CD4-positive, CD25-positive, alpha-beta regulatory T cell (primary cell): ENCODE results near the gene SET. TPM values are rescaled to one million over a fixed set of nuclear protein-coding genes. Genes with fewer than 3 reads are reported as not detected.

Experiments used
- ATAC-seq, 2 donors: fragments of 150-1000 bp; cut with Tn5 transposase; one replicate each; pipeline ENCODE4 v1.10.0; 2021; ENCODE audit warnings: low read depth in 2 of 2, moderate number of reproducible peaks in 2 of 2, moderate library complexity in 1 of 2
- DNase-seq, 3 donors: peaks; one replicate each; pipeline versions ENCODE4 v3.0.0 to v3.0.0-alpha.2; 2012 to 2022; ENCODE audit warnings: mixed read lengths in 1 of 3
- H3K27ac ChIP-seq: one replicate; pipeline ENCODE4 v1.7.0; 2013; ENCODE audit warnings: mild to moderate bottlenecking, low read length; ENCODE audit not compliant: insufficient read depth, poor library complexity, severe bottlenecking
- H3K27me3 ChIP-seq: one replicate; pipeline ENCODE4 v1.7.0; 2013; ENCODE audit warnings: low read length; ENCODE audit not compliant: control insufficient read depth, insufficient read depth
- H3K36me3 ChIP-seq: one replicate; pipeline ENCODE4 v1.7.0; 2013; ENCODE audit warnings: mild to moderate bottlenecking, low read length, moderate library complexity; ENCODE audit not compliant: control insufficient read depth, insufficient read depth
- H3K4me1 ChIP-seq: 2 replicates; pipeline ENCODE4 v1.7.0; 2013; ENCODE audit warnings: mild to moderate bottlenecking, low read length; ENCODE audit not compliant: insufficient read depth, control insufficient read depth, poor library complexity, severe bottlenecking
- H3K4me3 ChIP-seq: one replicate; pipeline ENCODE4 v1.7.0; 2013; ENCODE audit warnings: low read depth, mild to moderate bottlenecking, low read length, moderate library complexity
- H3K9me3 ChIP-seq, 2 experiments: 1 replicate in 1 of 2; 2 replicates in 1 of 2; pipeline ENCODE4 v1.7.0; 2013; ENCODE audit warnings: low read length in 2 of 2, mild to moderate bottlenecking in 1 of 2, moderate library complexity in 1 of 2; ENCODE audit not compliant: control insufficient read depth in 2 of 2
- H3K27ac Mint-ChIP-seq, 3 donors: one replicate each; pipeline ENCODE4 v1.8.0; 2020 to 2022; ENCODE audit warnings: mild to moderate bottlenecking in 3 of 3, mixed read lengths in 3 of 3, moderate library complexity in 2 of 3
- H3K27me3 Mint-ChIP-seq: one replicate; pipeline ENCODE4 v1.8.0; 2022; ENCODE audit warnings: mild to moderate bottlenecking, mixed read lengths
- H3K36me3 Mint-ChIP-seq: one replicate; pipeline ENCODE4 v1.8.0; 2020; ENCODE audit warnings: mixed read lengths
- H3K4me1 Mint-ChIP-seq, 4 donors: one replicate each; pipeline ENCODE4 v1.8.0; 2020 to 2022; ENCODE audit warnings: mixed read lengths in 4 of 4, mild to moderate bottlenecking in 1 of 4
- H3K4me3 Mint-ChIP-seq, 4 donors: one replicate each; pipeline ENCODE4 v1.8.0; 2020 to 2022; ENCODE audit warnings: mild to moderate bottlenecking in 4 of 4, mixed read lengths in 4 of 4, moderate library complexity in 3 of 4
- H3K9me3 Mint-ChIP-seq, 7 donors: one replicate each; pipeline ENCODE4 v1.8.0; 2020 to 2022; ENCODE audit warnings: mixed read lengths in 7 of 7, mild to moderate bottlenecking in 3 of 7, moderate library complexity in 2 of 7
- polyA plus RNA-seq, 4 donors: library from polyadenylated mRNA; unstranded; fragments of 300-500 nt; fragmentation: Illumina TruSeq; gene quantifications; one replicate each; pipeline ENCODE4 v1.2.3, GENCODE V29; 2021
- total RNA-seq: library from RNA; stranded (reverse); gene quantifications from one replicate; pipeline ENCODE4 v1.2.3, GENCODE V29; 2022

The SET gene
- total and polyA plus RNA-seq, 5 donors from 2014 or later: 123 to 226 (median 159) TPM

GRCh38 chr9:128731691-128732090 is 42.7 kb downstream of the SET start:
- H3K27ac ChIP-seq: no peak overlapping the region
- Mint-ChIP-seq H3K9me3 (no peaks in the 10 kb centered on the region), H3K27ac (no peak overlapping the region), H3K36me3 (peaks cover 13% of the 10 kb centered on the region), H3K27me3 (no peaks in the 10 kb centered on the region), H3K4me1 (peaks cover 0 to 26% (median 5%) of the 10 kb centered on the region in 4 donors), H3K4me3 (no peak overlapping the region)
- no peaks in the 10 kb centered on the region for H3K9me3 ChIP-seq
- DNase-seq (no peak), ATAC-seq (no peak)
- H3K4me1 ChIP-seq: no peaks in the 10 kb centered on the region
- no peak overlapping the region for H3K4me3 ChIP-seq
- H3K36me3 ChIP-seq: peaks cover 22% of the 10 kb centered on the region
- H3K27me3 ChIP-seq: no peaks in the 10 kb centered on the region

DNA sequence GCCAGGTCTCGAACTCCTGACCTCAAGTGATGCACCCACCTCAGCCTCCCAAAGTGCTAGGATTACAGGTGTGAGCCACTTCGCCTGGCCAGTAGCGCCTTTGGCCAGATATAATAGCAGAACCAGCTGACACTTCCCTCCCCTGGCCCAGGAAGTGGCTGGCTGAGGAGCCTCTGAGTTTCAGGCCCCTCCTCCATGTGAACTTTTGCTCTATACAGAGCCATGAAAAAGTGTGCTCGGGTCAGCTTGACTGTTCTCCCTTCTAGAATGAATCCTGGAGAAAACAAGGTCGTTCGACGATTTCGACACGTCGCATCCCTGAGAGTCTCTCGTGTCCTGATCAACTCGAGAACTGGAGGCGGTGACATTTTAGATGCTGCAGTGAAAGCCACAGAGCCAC is 43.6 kb downstream of the SET start:
- Histone ChIP-seq H3K36me3 (peaks cover 26% of the 10 kb centered on the region), H3K4me3 (no peak overlapping the region), H3K27me3 (no peaks in the 10 kb centered on the region), H3K27ac (no peak overlapping the region), H3K9me3 (no peaks in the 10 kb centered on the region), H3K4me1 (no peaks in the 10 kb centered on the region)
- H3K4me3 Mint-ChIP-seq: no peak overlapping the region
- DNase-seq (no peak), ATAC-seq (no peak)
- no peaks in the 10 kb centered on the region for H3K9me3 Mint-ChIP-seq
- no peak overlapping the region for H3K27ac Mint-ChIP-seq
- peaks cover 0 to 17% (median 4%) of the 10 kb centered on the region in 4 donors for H3K4me1 Mint-ChIP-seq
- H3K27me3 Mint-ChIP-seq: no peaks in the 10 kb centered on the region
- peaks cover 17% of the 10 kb centered on the region for H3K36me3 Mint-ChIP-seq

DNA sequence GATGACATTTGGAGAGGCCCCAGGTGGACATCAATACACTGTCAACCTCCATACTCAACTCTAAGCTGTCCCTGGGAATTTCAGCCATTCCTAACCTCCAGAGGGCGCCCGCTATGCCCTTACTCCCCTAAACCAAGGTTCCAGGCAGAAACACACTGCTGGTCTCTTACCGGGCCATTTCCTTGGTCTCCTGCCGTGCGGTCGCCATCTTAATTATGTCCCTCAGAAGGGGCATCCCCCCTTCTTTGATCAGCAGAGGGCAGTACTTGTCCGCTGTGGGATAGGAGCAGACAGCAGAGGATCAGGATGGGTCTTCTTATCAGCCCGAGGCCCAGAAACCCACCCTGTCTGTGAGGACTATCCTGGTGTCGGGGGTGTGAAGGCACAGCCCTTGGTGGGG is 44.2 kb downstream of the SET start:
- no peaks in the 10 kb centered on the region for H3K4me1 ChIP-seq
- H3K27me3 ChIP-seq: no peaks in the 10 kb centered on the region
- no peak for ATAC-seq
- H3K27me3 Mint-ChIP-seq: no peaks in the 10 kb centered on the region
- no peaks in the 10 kb centered on the region for H3K9me3 Mint-ChIP-seq
- no peak overlapping the region for H3K27ac ChIP-seq
- no peak overlapping the region for H3K4me3 ChIP-seq
- peaks cover 17% of the 10 kb centered on the region for H3K36me3 Mint-ChIP-seq
- no peak overlapping the region for H3K4me3 Mint-ChIP-seq
- peak overlapping the region in 1 of 3 donors; percentile 36 for H3K27ac Mint-ChIP-seq
- H3K36me3 ChIP-seq: peaks cover 26% of the 10 kb centered on the region
- DNase-seq: peak in 1 of 3 donors; percentile 8
- peaks cover 0 to 11% (median 3%) of the 10 kb centered on the region in 4 donors for H3K4me1 Mint-ChIP-seq
- H3K9me3 ChIP-seq: no peaks in the 10 kb centered on the region

GRCh38 chr9:128735373-128735772 is 46.4 kb downstream of the SET start:
- DNase-seq (no peak), ATAC-seq (no peak)
- Mint-ChIP-seq H3K27me3 (no peaks in the 10 kb centered on the region), H3K27ac (no peak overlapping the region), H3K36me3 (peaks cover 25% of the 10 kb centered on the region), H3K4me3 (no peak overlapping the region), H3K9me3 (no peaks in the 10 kb centered on the region), H3K4me1 (peaks cover 0 to 2% (median 0%) of the 10 kb centered on the region in 4 donors)
- Histone ChIP-seq H3K36me3 (peaks cover 34% of the 10 kb centered on the region), H3K27ac (no peak overlapping the region), H3K4me1 (no peaks in the 10 kb centered on the region), H3K27me3 (no peaks in the 10 kb centered on the region), H3K9me3 (no peaks in the 10 kb centered on the region), H3K4me3 (no peak overlapping the region)

DNA sequence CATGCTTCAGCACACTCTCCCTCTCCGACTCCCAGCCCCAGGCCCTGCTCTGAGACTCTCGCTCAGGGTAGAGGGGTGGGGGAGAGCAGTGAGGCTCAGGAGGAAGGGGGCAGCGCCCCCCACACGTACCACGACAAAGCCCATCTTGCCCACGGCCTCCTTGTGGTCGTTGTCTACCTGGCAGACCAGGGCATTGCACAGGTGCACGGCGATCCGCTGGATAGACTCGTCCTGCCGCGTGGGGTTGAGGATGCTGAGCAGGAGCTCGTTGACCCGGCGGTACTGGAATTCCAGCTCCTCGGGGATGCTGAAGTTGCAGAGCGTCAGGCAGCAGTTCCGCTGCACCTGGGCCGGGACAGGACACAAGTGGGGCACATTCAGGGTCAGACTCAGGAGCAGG is 53.4 kb downstream of the SET start:
- Histone ChIP-seq H3K9me3 (no peaks in the 10 kb centered on the region), H3K27me3 (no peaks in the 10 kb centered on the region), H3K27ac (no peak overlapping the region), H3K4me1 (no peaks in the 10 kb centered on the region), H3K4me3 (no peak overlapping the region), H3K36me3 (peaks cover 18% of the 10 kb centered on the region)
- Mint-ChIP-seq H3K4me1 (no peaks in the 10 kb centered on the region), H3K4me3 (no peak overlapping the region), H3K36me3 (peaks cover 16% of the 10 kb centered on the region), H3K27me3 (no peaks in the 10 kb centered on the region), H3K27ac (no peak overlapping the region), H3K9me3 (no peaks in the 10 kb centered on the region)
- DNase-seq (no peak), ATAC-seq (no peak)

DNA sequence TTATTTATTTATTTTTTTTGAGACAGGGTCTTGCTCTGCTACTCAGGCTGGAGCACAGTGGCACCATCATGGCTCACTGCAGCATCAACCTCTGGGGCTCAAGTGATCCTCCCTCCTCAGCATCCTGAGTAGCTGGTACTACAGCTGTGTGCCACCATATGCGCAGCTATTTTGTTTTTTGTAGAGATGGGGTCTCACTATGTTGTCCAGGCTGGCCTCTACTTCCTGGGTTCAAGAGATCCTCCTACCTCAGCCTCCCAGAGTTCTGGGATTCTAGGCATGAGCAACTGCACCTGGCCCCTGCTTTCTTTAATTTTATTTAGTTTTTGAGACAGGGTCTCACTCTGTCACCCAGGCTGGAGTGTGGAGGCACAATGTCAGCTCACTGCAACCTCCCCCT is 54.4 kb downstream of the SET start:
- Histone ChIP-seq H3K4me1 (no peaks in the 10 kb centered on the region), H3K27me3 (no peaks in the 10 kb centered on the region), H3K36me3 (peaks cover 17% of the 10 kb centered on the region), H3K27ac (no peak overlapping the region), H3K9me3 (no peaks in the 10 kb centered on the region), H3K4me3 (no peak overlapping the region)
- DNase-seq (no peak), ATAC-seq (no peak)
- Mint-ChIP-seq H3K36me3 (peaks cover 16% of the 10 kb centered on the region), H3K4me3 (no peak overlapping the region), H3K27me3 (no peaks in the 10 kb centered on the region), H3K4me1 (no peaks in the 10 kb centered on the region), H3K27ac (no peak overlapping the region), H3K9me3 (no peaks in the 10 kb centered on the region)

Other genes with a start within 250 kb of the SET start
- gene ODF2, start 233.2 kb upstream of the SET start, total RNA-seq: 31.9 TPM
- gene ODF2, start 233.2 kb upstream of the SET start, polyA plus RNA-seq: 10 to 100 TPM; 12.9 to 19.8 (median 13.8) TPM
- 16.7 TPM for gene GLE1, start 184.5 kb upstream of the SET start, total RNA-seq
- 10 to 100 TPM; 24.9 to 34.1 (median 31.5) TPM for gene GLE1, start 184.5 kb upstream of the SET start, polyA plus RNA-seq
- gene SPTAN1, start 136.6 kb upstream of the SET start, total RNA-seq: 769 TPM
- 10 to 100 TPM; 79.8 to 86.2 (median 83.2) TPM for gene SPTAN1, start 136.6 kb upstream of the SET start, polyA plus RNA-seq
- 3.6 TPM for gene DYNC2I2, start 32.4 kb upstream of the SET start, total RNA-seq
- 10 to 100 TPM in 1 of 4 donors, 1 to 10 TPM in 3; 2.3 to 10.2 (median 5.1) TPM for gene DYNC2I2, start 32.4 kb upstream of the SET start, polyA plus RNA-seq
- 2.6 TPM for gene PKN3, start 13.3 kb downstream of the SET start, total RNA-seq
- under 1 TPM in 3 of 4 donors, not detected in 1; 0.69 to 0.96 (median 0.70) TPM for gene PKN3, start 13.3 kb downstream of the SET start, polyA plus RNA-seq
- gene ZDHHC12, start 34.9 kb downstream of the SET start, total RNA-seq: 25.1 TPM
- gene ZDHHC12, start 34.9 kb downstream of the SET start, polyA plus RNA-seq: 10 to 100 TPM; 49.4 to 59.8 (median 54.3) TPM
- 44.7 TPM for gene ZER1, start 82.7 kb downstream of the SET start, total RNA-seq
- 10 to 100 TPM; 31.9 to 44.2 (median 37.1) TPM for gene ZER1, start 82.7 kb downstream of the SET start, polyA plus RNA-seq
- gene TBC1D13, start 98.0 kb downstream of the SET start, total RNA-seq: 24.3 TPM
- gene TBC1D13, start 98.0 kb downstream of the SET start, polyA plus RNA-seq: 10 to 100 TPM; 13.3 to 18.8 (median 16.8) TPM
- gene ENDOG, start 129.3 kb downstream of the SET start, total RNA-seq: 9.6 TPM
- 10 to 100 TPM; 15.6 to 20.6 (median 19.2) TPM for gene ENDOG, start 129.3 kb downstream of the SET start, polyA plus RNA-seq
- gene SPOUT1, start 140.6 kb downstream of the SET start, total RNA-seq: 36.1 TPM
- 10 to 100 TPM; 43.0 to 77.7 (median 62.6) TPM for gene SPOUT1, start 140.6 kb downstream of the SET start, polyA plus RNA-seq
- 8.2 TPM for gene KYAT1, start 192.7 kb downstream of the SET start, total RNA-seq
- 10 to 100 TPM; 11.3 to 15.7 (median 11.6) TPM for gene KYAT1, start 192.7 kb downstream of the SET start, polyA plus RNA-seq
- 39.7 TPM for gene LRRC8A, start 192.9 kb downstream of the SET start, total RNA-seq
- 10 to 100 TPM; 29.3 to 35.0 (median 31.3) TPM for gene LRRC8A, start 192.9 kb downstream of the SET start, polyA plus RNA-seq
- gene PHYHD1, start 231.8 kb downstream of the SET start, total RNA-seq: 0.52 TPM
- under 1 TPM in 2 of 4 donors, not detected in 2; 0.40 to 0.60 TPM for gene PHYHD1, start 231.8 kb downstream of the SET start, polyA plus RNA-seq